ENCODE data around the gene UNC13B.

The UNC13B gene

DNA sequence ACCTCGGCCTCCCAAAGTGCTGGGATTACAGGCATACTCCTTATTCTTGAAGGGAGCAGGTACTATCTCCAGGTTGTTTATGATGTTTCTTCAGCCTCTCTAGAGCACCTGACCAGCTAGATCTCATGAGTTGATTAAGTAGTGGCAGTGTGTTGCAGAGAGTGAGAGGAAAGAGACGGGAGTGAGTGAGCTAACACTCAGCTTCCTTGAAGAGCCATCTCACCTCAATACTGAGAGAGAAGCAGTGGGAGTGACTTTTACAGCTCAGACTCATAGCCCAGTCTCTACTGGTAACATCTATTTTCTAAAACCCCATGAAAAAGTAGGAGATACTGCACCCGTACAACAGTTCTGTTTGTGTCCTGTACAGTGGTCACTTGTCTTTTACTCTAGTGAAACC lies 284.2 kb downstream of the UNC13B start:
- Histone ChIP-seq H3K27me3 (peaks cover 28% of the 10 kb centered on the region), H3K27ac (no peak overlapping the region), H3K36me3 (no peaks in the 10 kb centered on the region), H3K4me1 (ENCODE audit: control insufficient read depth in 1 of 2, insufficient read depth in 1 of 2, low read depth in 1 of 2, low read length in 1 of 2) (no peaks in the 10 kb centered on the region), H3K4me3 (ENCODE audit: low read depth in 1 of 2, low read length in 1 of 2) (no peak overlapping the region), H3K9me3 (no peaks in the 10 kb centered on the region)
- TF ChIP-seq, protein P1, sequence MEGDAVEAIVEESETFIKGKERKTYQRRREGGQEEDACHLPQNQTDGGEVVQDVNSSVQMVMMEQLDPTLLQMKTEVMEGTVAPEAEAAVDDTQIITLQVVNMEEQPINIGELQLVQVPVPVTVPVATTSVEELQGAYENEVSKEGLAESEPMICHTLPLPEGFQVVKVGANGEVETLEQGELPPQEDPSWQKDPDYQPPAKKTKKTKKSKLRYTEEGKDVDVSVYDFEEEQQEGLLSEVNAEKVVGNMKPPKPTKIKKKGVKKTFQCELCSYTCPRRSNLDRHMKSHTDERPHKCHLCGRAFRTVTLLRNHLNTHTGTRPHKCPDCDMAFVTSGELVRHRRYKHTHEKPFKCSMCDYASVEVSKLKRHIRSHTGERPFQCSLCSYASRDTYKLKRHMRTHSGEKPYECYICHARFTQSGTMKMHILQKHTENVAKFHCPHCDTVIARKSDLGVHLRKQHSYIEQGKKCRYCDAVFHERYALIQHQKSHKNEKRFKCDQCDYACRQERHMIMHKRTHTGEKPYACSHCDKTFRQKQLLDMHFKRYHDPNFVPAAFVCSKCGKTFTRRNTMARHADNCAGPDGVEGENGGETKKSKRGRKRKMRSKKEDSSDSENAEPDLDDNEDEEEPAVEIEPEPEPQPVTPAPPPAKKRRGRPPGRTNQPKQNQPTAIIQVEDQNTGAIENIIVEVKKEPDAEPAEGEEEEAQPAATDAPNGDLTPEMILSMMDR (IDR thresholded peaks at IDR 0.05) = no peak

DNA sequence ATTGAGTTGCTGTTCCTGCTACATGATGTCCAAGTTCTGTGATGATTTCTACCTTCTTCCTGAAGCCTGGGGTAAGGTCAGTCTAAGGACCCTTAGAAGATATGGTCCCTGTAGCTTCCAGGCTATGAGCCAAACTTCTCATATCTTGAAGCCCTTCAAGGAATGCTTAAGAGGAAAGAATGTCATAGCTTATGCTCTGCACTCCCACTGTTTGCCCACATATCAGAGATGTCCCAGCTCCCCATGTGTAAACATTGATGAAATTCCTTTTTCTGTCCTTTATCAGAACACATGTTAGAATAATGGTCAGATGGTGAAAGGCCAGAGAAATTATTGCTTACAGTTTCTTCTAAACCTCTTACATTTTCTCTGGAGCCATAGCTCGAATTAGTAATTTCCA lies 286.7 kb downstream of the UNC13B start:
- Histone ChIP-seq H3K4me1 (ENCODE audit: control insufficient read depth in 1 of 2, insufficient read depth in 1 of 2, low read depth in 1 of 2, low read length in 1 of 2) (no peaks in the 10 kb centered on the region), H3K27ac (no peak overlapping the region), H3K36me3 (no peaks in the 10 kb centered on the region), H3K9me3 (no peaks in the 10 kb centered on the region), H3K4me3 (ENCODE audit: low read depth in 1 of 2, low read length in 1 of 2) (no peak overlapping the region), H3K27me3 (peaks cover 32% of the 10 kb centered on the region)
- TF ChIP-seq, protein P1 (IDR thresholded peaks at IDR 0.05) = no peak

DNA sequence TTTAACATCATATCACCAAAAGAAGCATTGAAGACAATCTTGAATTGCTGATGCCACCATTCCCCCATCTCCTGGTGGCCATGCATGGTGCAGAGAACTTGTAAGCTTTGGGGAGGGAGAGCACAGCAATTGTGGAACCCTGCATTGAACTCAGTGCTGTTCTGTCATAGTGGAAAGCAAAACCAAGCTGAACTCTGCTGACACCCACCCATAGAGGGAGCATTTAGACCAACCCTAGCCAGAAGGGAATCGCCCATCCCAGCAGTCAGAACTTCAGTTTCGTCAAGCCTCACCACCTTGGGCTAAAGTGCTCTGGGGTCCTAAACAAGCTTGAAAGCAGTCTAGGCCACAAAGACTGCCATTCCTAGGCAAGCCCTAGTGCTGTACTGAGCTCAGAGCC lies 290.7 kb downstream of the UNC13B start:
- Histone ChIP-seq H3K36me3 (no peaks in the 10 kb centered on the region), H3K27me3 (peaks cover 28% of the 10 kb centered on the region), H3K9me3 (no peaks in the 10 kb centered on the region), H3K4me1 (ENCODE audit: control insufficient read depth in 1 of 2, insufficient read depth in 1 of 2, low read depth in 1 of 2, low read length in 1 of 2) (no peaks in the 10 kb centered on the region), H3K4me3 (ENCODE audit: low read depth in 1 of 2, low read length in 1 of 2) (no peak overlapping the region), H3K27ac (no peak overlapping the region)
- TF ChIP-seq, protein P1 (IDR thresholded peaks at IDR 0.05) = no peak

DNA sequence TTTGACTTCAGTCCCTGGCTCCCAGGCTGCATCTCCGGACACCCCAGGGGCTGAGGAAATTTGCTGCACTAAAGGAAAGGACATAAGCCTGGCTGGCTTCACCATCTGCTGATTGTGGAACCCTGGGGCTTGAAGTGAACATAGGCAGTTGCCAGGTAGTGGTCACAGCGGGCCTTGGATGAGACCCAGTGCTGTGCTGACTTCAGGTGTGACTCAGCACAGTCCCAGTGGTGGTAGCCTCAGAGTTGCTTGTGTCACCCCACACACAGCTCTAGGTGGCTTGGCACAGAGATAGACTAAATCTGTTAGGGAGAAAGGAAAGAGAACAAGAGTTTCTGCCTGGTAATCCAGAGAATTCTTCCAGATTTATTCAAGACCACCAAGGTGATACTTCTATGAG lies 292.0 kb downstream of the UNC13B start:
- Histone ChIP-seq H3K4me3 (ENCODE audit: low read depth in 1 of 2, low read length in 1 of 2) (no peak overlapping the region), H3K4me1 (ENCODE audit: control insufficient read depth in 1 of 2, insufficient read depth in 1 of 2, low read depth in 1 of 2, low read length in 1 of 2) (no peaks in the 10 kb centered on the region), H3K36me3 (no peaks in the 10 kb centered on the region), H3K27me3 (peaks cover 17% of the 10 kb centered on the region), H3K9me3 (no peaks in the 10 kb centered on the region), H3K27ac (no peak overlapping the region)
- TF ChIP-seq, protein P1 (IDR thresholded peaks at IDR 0.05) = no peak
